Pericardium fibroblast (primary cell): ENCODE results near the gene MAT2B. TPM values are rescaled to one million over a fixed set of nuclear protein-coding genes. Genes with fewer than 3 reads are reported as not detected.

Experiments
- total RNA-seq: library from RNA; depleted of rRNA; stranded (reverse); fragments of >200 nt; gene quantifications from 2 replicates; pipeline ENCODE4 v1.2.3, GENCODE V29; 2015

Gene MAT2B
- 32.1 and 48.9 TPM in 2 replicates for total RNA-seq

GRCh38 chr5:163505368-163506094, at the start of gene MAT2B:
Gene MAT2B, plus strand, starts transcription at chr5:163505619. Its CDS starts 68 bp downstream, at chr5:163505687.

GRCh38 chr5:163459819-163460561, 45.4 kb upstream of the MAT2B start, which contains the start of gene NUDCD2:
Gene NUDCD2, minus strand, starts transcription at chr5:163460102. Its CDS starts 52 bp downstream, at chr5:163460050.

DNA sequence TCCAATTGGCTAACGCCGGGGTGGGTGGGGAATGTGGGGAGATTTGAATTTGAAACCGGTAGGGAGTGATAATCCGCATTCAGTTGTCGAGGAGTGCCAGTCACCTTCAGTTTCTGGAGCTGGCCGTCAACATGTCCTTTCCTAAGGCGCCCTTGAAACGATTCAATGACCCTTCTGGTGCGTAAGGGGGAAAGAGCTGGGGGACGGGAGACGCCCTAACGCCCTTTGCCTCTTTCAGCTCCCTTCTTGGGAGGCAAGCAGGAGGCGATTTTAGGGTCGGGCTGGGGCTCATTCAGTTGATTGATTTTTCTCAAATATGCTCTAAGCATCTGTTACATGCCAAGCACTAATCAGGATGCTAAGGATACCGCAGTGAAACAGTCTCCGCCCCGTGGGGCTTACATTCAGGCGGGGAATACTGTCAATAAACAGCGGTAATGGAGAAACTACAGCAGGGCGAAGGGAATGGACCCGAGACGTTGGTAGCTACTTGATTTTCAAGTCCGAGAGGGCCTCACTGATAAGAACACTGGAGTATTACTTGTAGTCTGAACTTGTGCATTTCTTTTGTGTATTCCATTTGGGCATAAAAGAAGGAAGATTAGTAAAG, 44.8 kb upstream of the MAT2B start, which contains the start of gene HMMR:
Gene HMMR (plus strand): TSS at position 71 of the 610 bp plus-strand sequence. CDS start 61 bp downstream, at position 132.

Other genes with a start within 250 kb of the MAT2B start
- gene CCNG1, start 68.0 kb upstream of the MAT2B start, total RNA-seq: 139 and 241 TPM in 2 replicates
- 4.6 and 5.8 TPM in 2 replicates for gene NUDCD2, start 45.5 kb upstream of the MAT2B start, total RNA-seq
- 1.5 and 6.4 TPM in 2 replicates for gene HMMR, start 45.0 kb upstream of the MAT2B start, total RNA-seq